ENCODE results near the gene LRRC4C.

The LRRC4C gene

GRCh38 chr11:40841231-40841630, 618.2 kb downstream of the LRRC4C start:
- in situ Hi-C loops (cut with MboI; ENCODE audit: low pct_unique_long_range_greater_than_20kb, low sequenced_read_pairs) = no loop called here

GRCh38 chr11:40838181-40838683, 621.2 kb downstream of the LRRC4C start:
- in situ Hi-C loops (cut with MboI; ENCODE audit: low pct_unique_long_range_greater_than_20kb, low sequenced_read_pairs) = no loop called here
- DNase-seq = no peak

More at GRCh38 chr11:40841231-40841630, 618.2 kb downstream of the LRRC4C start:
- no peak for DNase-seq

GRCh38 chr11:40827116-40827515, 632.3 kb downstream of the LRRC4C start:
- DNase-seq = no peak
- in situ Hi-C loops (cut with MboI; ENCODE audit: low pct_unique_long_range_greater_than_20kb, low sequenced_read_pairs) = no loop called here

GRCh38 chr11:40826601-40827000, 632.9 kb downstream of the LRRC4C start:
- DNase-seq = no peak
- in situ Hi-C loops (cut with MboI; ENCODE audit: low pct_unique_long_range_greater_than_20kb, low sequenced_read_pairs) = no loop called here

- no peak for DNase-seq
- in situ Hi-C loops (cut with MboI; ENCODE audit: low pct_unique_long_range_greater_than_20kb, low sequenced_read_pairs) = no loop called here
These were observed 634.1 kb downstream of the LRRC4C start for GRCh38 chr11:40825201-40825834.

- DNase-seq = no peak
- in situ Hi-C loops (cut with MboI; ENCODE audit: low pct_unique_long_range_greater_than_20kb, low sequenced_read_pairs) = no loop called here
These were observed 640.2 kb downstream of the LRRC4C start for GRCh38 chr11:40819230-40819629.

GRCh38 chr11:40816976-40817375, 642.5 kb downstream of the LRRC4C start:
- DNase-seq = no peak
- in situ Hi-C loops (cut with MboI; ENCODE audit: low pct_unique_long_range_greater_than_20kb, low sequenced_read_pairs) = no loop called here

DNA sequence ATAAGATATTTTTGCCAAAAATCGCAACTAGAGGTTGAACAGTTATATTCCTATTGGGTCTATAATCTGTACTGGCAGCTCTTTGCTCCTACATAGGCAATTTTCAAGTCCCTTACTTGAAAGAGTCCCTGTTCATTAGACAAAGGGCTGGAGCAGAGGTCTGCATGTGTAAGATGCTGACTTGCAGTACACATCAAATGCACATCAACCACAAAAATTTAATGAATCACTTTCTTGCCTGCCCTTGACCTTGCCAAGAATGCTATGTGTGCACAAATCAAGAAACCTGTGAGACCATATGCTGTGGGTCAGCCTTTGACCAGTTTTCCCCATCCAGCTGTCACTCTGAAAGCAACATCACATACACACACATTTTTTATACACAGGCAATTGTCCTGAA, 661.5 kb downstream of the LRRC4C start:
- no peak for DNase-seq
- in situ Hi-C loops (cut with MboI; ENCODE audit: low pct_unique_long_range_greater_than_20kb, low sequenced_read_pairs) = no loop called here

- in situ Hi-C loops (cut with MboI; ENCODE audit: low pct_unique_long_range_greater_than_20kb, low sequenced_read_pairs) = no loop called here
- no peak for DNase-seq
These were observed 672.2 kb downstream of the LRRC4C start for GRCh38 chr11:40787224-40787623.

DNA sequence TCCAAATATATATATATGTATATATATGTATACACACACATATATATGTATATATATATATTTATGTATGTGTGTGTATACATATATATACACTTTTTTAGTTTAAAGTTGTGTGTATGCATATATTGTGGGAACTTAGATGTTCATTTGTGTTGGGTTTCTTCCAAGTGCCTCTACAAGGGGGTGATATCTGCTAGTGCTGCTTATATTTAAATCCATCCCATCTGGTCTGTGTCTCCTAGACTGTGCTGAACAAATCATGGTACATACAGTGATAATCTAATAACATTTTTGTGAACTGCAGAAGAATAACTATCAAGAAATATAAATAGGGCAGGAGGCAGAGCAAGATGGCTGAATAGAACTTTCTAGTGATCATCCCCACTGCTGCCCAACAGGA, 696.4 kb downstream of the LRRC4C start:
- in situ Hi-C loops (cut with MboI; ENCODE audit: low pct_unique_long_range_greater_than_20kb, low sequenced_read_pairs) = no loop called here
- no peak for DNase-seq

- in situ Hi-C loops (cut with MboI; ENCODE audit: low pct_unique_long_range_greater_than_20kb, low sequenced_read_pairs) = no loop called here
- no peak for DNase-seq
These were observed 700.1 kb downstream of the LRRC4C start for GRCh38 chr11:40759341-40759740.

DNA sequence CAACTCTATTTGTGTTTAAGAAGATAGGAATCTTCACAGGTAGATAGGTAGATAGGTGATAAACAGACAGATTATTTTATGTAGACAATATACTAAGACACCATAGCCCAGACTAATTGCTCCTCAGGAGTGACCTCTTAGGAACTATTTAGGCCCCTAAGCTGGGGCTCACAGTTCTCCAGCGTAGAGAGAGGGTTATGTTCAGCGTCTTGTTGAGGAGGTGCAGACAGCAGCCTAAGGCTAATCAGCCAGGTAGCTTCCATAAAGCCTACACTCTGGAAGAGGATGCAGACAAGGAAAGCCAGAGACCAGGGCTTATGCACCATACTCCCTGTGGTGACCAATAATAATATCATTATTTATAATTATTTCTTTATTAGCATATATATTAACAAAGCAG, 705.2 kb downstream of the LRRC4C start:
- DNase-seq = no peak
- in situ Hi-C loops (cut with MboI; ENCODE audit: low pct_unique_long_range_greater_than_20kb, low sequenced_read_pairs) = no loop called here

DNA sequence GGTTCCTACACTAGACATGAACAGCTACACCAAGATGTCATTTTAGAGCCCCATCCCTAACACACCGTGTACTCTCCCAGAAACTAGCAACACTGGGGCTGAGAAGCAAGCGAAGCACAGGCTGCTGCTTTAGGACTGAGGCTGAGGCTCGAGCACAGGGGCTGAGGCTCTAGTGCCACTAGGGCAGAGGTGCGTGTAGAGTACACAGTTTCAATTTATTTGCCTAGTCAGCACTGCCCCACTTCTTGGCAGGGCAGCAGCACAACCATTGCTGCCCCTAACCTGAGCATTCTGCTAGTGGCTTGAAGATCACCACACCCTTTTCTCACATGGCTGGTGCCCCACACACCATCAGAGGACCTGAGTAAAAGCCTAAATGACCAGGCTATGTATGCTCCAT, 713.2 kb downstream of the LRRC4C start:
- DNase-seq = no peak
- in situ Hi-C loops (cut with MboI; ENCODE audit: low pct_unique_long_range_greater_than_20kb, low sequenced_read_pairs) = no loop called here

GRCh38 chr11:40732132-40732531, 727.3 kb downstream of the LRRC4C start:
- no peak for DNase-seq
- in situ Hi-C loops (cut with MboI; ENCODE audit: low pct_unique_long_range_greater_than_20kb, low sequenced_read_pairs) = no loop called here

DNA sequence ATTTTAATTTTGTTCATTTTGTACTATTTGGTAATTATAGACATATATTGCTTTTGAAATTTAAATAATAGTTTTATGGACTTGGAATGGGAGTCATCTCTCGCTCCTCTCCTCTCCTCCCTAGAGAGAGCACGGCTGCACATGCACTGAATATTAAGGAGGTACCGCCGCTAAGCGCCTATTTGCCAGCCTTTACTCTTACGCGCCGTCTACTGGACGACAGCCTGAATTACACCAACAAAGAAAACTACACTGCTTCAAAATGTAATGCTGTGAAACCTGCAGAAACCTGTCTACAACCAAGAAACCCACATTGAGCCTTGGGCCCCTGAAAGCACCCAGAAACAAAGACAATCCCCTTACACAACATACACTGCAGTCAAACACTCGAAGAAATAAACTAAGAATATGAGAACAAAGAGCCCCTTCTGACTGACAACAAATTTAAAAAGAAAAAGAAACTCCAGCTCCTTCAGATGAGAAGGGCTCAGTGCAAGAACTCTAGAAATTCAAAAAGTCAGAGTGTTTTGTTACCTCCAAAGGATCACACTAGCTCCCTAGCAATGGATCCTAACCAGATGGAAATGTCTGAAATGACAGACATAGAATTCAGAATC, 737.2 kb downstream of the LRRC4C start:
- in situ Hi-C loops (cut with MboI; ENCODE audit: low pct_unique_long_range_greater_than_20kb, low sequenced_read_pairs) = no loop called here
- DNase-seq = peak; percentile 3

DNA sequence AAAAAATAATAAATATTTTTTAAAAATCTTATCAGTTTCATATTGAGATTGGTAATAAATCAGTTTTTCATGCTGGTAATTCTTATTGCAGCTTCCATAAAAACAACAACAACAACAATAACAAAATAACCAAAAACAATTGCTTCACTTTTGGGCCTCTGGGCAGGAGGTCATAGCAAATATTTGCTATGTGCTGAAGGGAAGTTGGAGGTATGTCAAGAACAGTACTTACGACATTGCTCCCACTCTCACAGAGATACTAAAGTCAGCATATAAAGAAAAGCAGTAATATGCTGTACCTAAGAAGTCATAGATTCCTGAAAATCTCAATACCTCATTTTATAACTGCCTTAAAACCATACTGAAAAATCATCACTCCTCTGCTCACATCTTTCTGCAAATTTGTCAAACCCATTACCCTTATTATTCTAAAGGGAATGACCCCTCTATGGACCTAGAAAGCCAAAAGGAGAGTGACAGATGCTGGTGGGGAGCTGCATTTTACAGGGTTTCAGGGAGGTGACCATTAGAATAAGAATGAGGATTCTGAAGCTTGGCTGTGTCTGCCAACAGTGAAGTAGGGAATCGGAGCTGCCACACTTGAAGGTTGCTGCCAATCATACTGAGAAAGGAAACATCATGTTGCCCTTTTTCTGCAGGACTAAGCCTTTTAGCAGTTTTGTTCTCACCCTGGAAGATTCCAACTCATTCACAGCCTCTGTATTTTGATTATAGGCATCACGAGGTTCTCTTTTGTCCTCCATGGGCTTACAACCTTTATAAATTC, 742.9 kb downstream of the LRRC4C start:
- in situ Hi-C loops (cut with MboI; ENCODE audit: low pct_unique_long_range_greater_than_20kb, low sequenced_read_pairs) = no loop called here
- DNase-seq = no peak

DNA sequence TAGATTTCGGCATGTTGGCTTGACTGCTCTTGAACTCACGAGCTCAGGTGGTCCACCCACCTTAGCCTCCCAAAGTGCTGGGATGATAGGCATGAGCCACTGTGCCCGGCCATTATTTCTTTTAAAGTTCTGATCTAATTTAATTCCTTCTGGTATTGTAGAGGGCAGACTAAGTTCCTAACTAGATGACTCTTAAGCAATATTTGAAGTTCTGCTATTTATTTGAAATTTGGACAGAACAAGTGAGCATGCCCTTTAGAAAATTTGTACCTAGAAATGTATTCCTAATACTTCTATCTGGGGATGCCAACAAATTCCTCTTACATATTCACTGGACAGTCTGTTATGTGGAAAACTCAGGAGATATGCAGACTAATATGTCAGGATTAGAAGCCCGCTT, 746.4 kb downstream of the LRRC4C start:
- in situ Hi-C loops (cut with MboI; ENCODE audit: low pct_unique_long_range_greater_than_20kb, low sequenced_read_pairs) = no loop called here

GRCh38 chr11:40701027-40701426, 758.4 kb downstream of the LRRC4C start:
- in situ Hi-C loops (cut with MboI; ENCODE audit: low pct_unique_long_range_greater_than_20kb, low sequenced_read_pairs) = no loop called here

More for the DNA sequence above, 746.4 kb downstream of the LRRC4C start:
- no peak for DNase-seq

DNA sequence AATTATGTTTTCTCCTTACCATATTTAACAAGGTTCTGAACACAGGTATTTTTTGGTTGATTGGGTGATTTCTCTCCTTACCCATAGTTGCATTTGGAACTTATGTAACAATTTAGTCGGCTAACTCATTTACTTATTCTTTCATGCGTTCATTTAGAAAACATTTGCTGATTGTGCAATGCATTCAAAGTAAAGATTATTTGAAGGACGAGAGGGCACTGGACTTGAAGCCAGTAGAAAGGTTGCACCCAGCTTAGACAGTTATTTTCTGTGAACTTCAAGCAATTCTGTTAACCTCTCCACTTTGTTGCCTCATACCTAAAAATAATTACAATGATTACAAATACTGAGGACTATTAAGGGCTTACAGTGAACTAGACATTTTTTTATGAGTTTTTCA, 769.6 kb downstream of the LRRC4C start:
- no peak for DNase-seq
- in situ Hi-C loops (cut with MboI; ENCODE audit: low pct_unique_long_range_greater_than_20kb, low sequenced_read_pairs) = no loop called here

More at GRCh38 chr11:40701027-40701426, 758.4 kb downstream of the LRRC4C start:
- DNase-seq = no peak

GRCh38 chr11:40688369-40688768, 771.1 kb downstream of the LRRC4C start:
- in situ Hi-C loops (cut with MboI; ENCODE audit: low pct_unique_long_range_greater_than_20kb, low sequenced_read_pairs) = no loop called here
- no peak for DNase-seq
